Measurements from ENCODE around the gene ABLIM1. TPM values are rescaled to one million over a fixed set of nuclear protein-coding genes. Genes with fewer than 3 reads are reported as not detected.

The ABLIM1 gene
- total and polyA plus RNA-seq, 10 of the 15 experiments (the other 5 are each of a cell fraction or from before 2014, with no cell fraction given) = 14.2 to 50.5 (median 28.1) TPM

- Histone ChIP-seq H3K79me2 (ENCODE audit: control insufficient read depth, insufficient read depth, low read length) (no peaks in the 10 kb centered on the region), H3K27me3 (replicated peaks in 1 of 2; ENCODE audit: control insufficient read depth in 2 of 2, insufficient read depth in 2 of 2, low read length in 1 of 2) (peaks cover 5 to 7% of the 10 kb centered on the region in 2 experiments; a peak in 3 of 4 replicates), H3K9ac (ENCODE audit: control insufficient read depth, insufficient read depth, low read length) (no peak overlapping the region), H3K27ac (ENCODE audit: control insufficient read depth, insufficient read depth) (no peak overlapping the region; the same call in 1 of the 2 replicates), H4K20me1 (ENCODE audit: control insufficient read depth, insufficient read depth) (no peaks in the 10 kb centered on the region), H3K36me3 (ENCODE audit: control insufficient read depth in 2 of 2, insufficient read depth in 2 of 2, low read length in 1 of 2) (no peaks in the 10 kb centered on the region), H3K4me2 (ENCODE audit: control insufficient read depth, insufficient read depth) (no peak overlapping the region), H3K9me3 (replicated peaks; ENCODE audit: control insufficient read depth, insufficient read depth, low read length) (no peaks in the 10 kb centered on the region), H2AFZ (ENCODE audit: control insufficient read depth, low read depth, low read length) (no peak overlapping the region), H3K4me1 (ENCODE audit: control insufficient read depth, insufficient read depth, low read length) (no peaks in the 10 kb centered on the region), H3K4me3 (no peak overlapping the region)
- DNase-seq (ENCODE audit: low read depth, low spot score) = no peak
- RAD21 ChIA-PET (ENCODE audit: unreplicated experiment) = interaction anchor here (1.9 to 2.8 kb wide), 2 partner anchors 24 to 98 kb away, joined by 7 to 21 read pairs; no protein-coding TSS in a partner anchor
- CTCF ChIA-PET = interaction anchor here (1.0 to 2.1 kb wide), 2 partner anchors 22 to 99 kb away, joined by 3 to 21 read pairs; no protein-coding TSS in a partner anchor
- 0% methylated on average over 2 of the region's 2 CpGs for WGBS (ENCODE audit: insufficient coverage, insufficient replicate concordance, low lambda C conversion rate, missing lambda C conversion rate)
- POLR2A ChIA-PET = interaction anchor here (1.1 kb wide), 1 partner anchor 9 kb away, joined by 3 read pairs; no protein-coding TSS in a partner anchor
- TF ChIP-seq NR2F1 (conservative IDR thresholded peaks at IDR 0.05) = no peak
- SMC1A ChIA-PET (ENCODE audit: uncharacterized antibody, unreplicated experiment) = interaction anchor here (0.8 to 2.0 kb wide), 4 partner anchors 14 to 98 kb away, joined by 3 to 14 read pairs (median 4); no protein-coding TSS in a partner anchor
- BruUV-seq (replicated peaks) = no TSS peak
- no peak for ATAC-seq
- FAIRE-seq = no peak
- intact Hi-C loops (cut with micrococcal nuclease; ENCODE audit: unreplicated experiment) (no loop called here), in situ Hi-C loops (cut with MboI) (no loop called here)
Measured at GRCh38 chr10:114402233-114402632, 255.8 kb downstream of the ABLIM1 start.

- ChIA-PET POLR2A (no interaction called here), SMC1A (ENCODE audit: uncharacterized antibody, unreplicated experiment) (interaction anchor here (0.7 to 2.0 kb wide), 4 partner anchors 12 to 85 kb away, joined by 4 to 7 read pairs (median 6); no protein-coding TSS in a partner anchor), CTCF (interaction anchor here (0.7 to 5.7 kb wide), 5 partner anchors 9 to 231 kb away, joined by 3 to 25 read pairs (median 5); no protein-coding TSS in a partner anchor), RAD21 (ENCODE audit: unreplicated experiment) (interaction anchor here (1.6 to 5.3 kb wide), 4 partner anchors 14 to 97 kb away, joined by 3 to 27 read pairs (median 14); no protein-coding TSS in a partner anchor)
- Histone ChIP-seq H2AFZ (ENCODE audit: control insufficient read depth, low read depth, low read length) (no peak overlapping the region), H3K27me3 (replicated peaks in 1 of 2; ENCODE audit: control insufficient read depth in 2 of 2, insufficient read depth in 2 of 2, low read length in 1 of 2) (peaks cover 5 to 7% of the 10 kb centered on the region in 2 experiments; a peak in 3 of 4 replicates), H3K9me3 (replicated peaks; ENCODE audit: control insufficient read depth, insufficient read depth, low read length) (no peaks in the 10 kb centered on the region; the same call in 2 of the 3 replicates), H4K20me1 (ENCODE audit: control insufficient read depth, insufficient read depth) (no peaks in the 10 kb centered on the region), H3K27ac (ENCODE audit: control insufficient read depth, insufficient read depth) (no peak overlapping the region), H3K4me3 (no peak overlapping the region), H3K4me1 (ENCODE audit: control insufficient read depth, insufficient read depth, low read length) (peaks cover 4% of the 10 kb centered on the region; the same call in 1 of the 2 replicates), H3K36me3 (ENCODE audit: control insufficient read depth in 2 of 2, insufficient read depth in 2 of 2, low read length in 1 of 2) (no peaks in the 10 kb centered on the region), H3K9ac (ENCODE audit: control insufficient read depth, insufficient read depth, low read length) (no peak overlapping the region), H3K79me2 (ENCODE audit: control insufficient read depth, insufficient read depth, low read length) (no peaks in the 10 kb centered on the region), H3K4me2 (ENCODE audit: control insufficient read depth, insufficient read depth) (no peak overlapping the region)
- no peak for TF ChIP-seq ZNF384 (IDR thresholded peaks at IDR 0.05; ENCODE audit: borderline replicate concordance, low read depth, low read length)
- no peak for TF ChIP-seq PRDM15 (CRISPR knock-in tag; IDR thresholded peaks at IDR 0.05)
- no peak for TF ChIP-seq ELK1 (IDR thresholded peaks at IDR 0.05; ENCODE audit: low read depth, low read length)
- TF ChIP-seq TCF12 (IDR thresholded peaks at IDR 0.05; ENCODE audit: low read depth, low read length) = no peak
- FAIRE-seq (no peak), ATAC-seq (no peak), DNase-seq (ENCODE audit: low read depth, low spot score) (no peak)
- no TSS peak for BruUV-seq (replicated peaks)
- WGBS (ENCODE audit: insufficient coverage, insufficient replicate concordance, low lambda C conversion rate, missing lambda C conversion rate) = 78% methylated on average over 7 of the region's 7 CpGs
- in situ Hi-C loops (cut with MboI) (no loop called here), intact Hi-C loops (cut with micrococcal nuclease; ENCODE audit: unreplicated experiment) (no loop called here)
Measured at GRCh38 chr10:114401195-114401791, 256.8 kb downstream of the ABLIM1 start.
